Stomach (tissue), 9 donors: ENCODE results near the gene MFSD6. TPM values are rescaled to one million over a fixed set of nuclear protein-coding genes. Genes with fewer than 3 reads are reported as not detected.
"Not testable (repeated sequence)": the region's sequence is repeated elsewhere in the genome, so short reads cannot be mapped to it uniquely, and the experiment has no call there.

Source experiments
- DNase-seq, 2 donors: peaks; one replicate each; pipeline versions ENCODE4 v3.0.0 to v3.0.0-alpha.2; 2013 to 2019
- H3K27ac ChIP-seq, 5 donors: fragments of 200-600 bp in 4 of 5; sonication (generic) in 4 of 5; one replicate each; pipeline ENCODE4 v1.5.1; 2013 to 2019; ENCODE audit warnings: mild to moderate bottlenecking in 1 of 5, moderate library complexity in 1 of 5
- H3K27me3 ChIP-seq, 3 donors: fragments of 200-600 bp; sonication (generic); one replicate each; pipeline ENCODE4 v1.5.1; 2017 to 2019; ENCODE audit warnings: mixed run types in 1 of 3
- H3K36me3 ChIP-seq, 4 donors: fragments of 200-600 bp; sonication (generic); 1 replicate in 3 of 4; 2 replicates in 1 of 4; pipeline ENCODE4 v1.5.1; 2016 to 2019
- H3K4me1 ChIP-seq, 4 donors: fragments of 200-600 bp; sonication (generic); one replicate each; pipeline ENCODE4 v1.5.1; 2016 to 2019
- H3K4me3 ChIP-seq, 4 donors: fragments of 200-600 bp; sonication (generic) in 3 of 4; one replicate each; pipeline ENCODE4 v1.5.1; 2016 to 2019; ENCODE audit warnings: mild to moderate bottlenecking in 1 of 4
- H3K9me3 ChIP-seq, 4 donors: fragments of 200-600 bp; sonication (generic); one replicate each; pipeline ENCODE4 v1.5.1; 2016 to 2019
- EP300 ChIP-seq: sonication (generic); formaldehyde crosslinking; IDR thresholded peaks from one replicate; pipeline ENCODE4 v1.6.1; 2017; ENCODE audit warnings: antibody characterized with exemption
- POLR2A ChIP-seq, 4 donors: fragments of 450-650 bp; IDR thresholded peaks; one replicate each; pipeline ENCODE4 v1.6.1; 2016; ENCODE audit warnings: antibody characterized with exemption in 4 of 4, control low read depth in 2 of 4, mild to moderate bottlenecking in 1 of 4, moderate library complexity in 1 of 4
- POLR2AphosphoS5 ChIP-seq, 3 donors: sonication (generic); formaldehyde crosslinking; IDR thresholded peaks; one replicate each; pipeline ENCODE4 v1.6.1; 2016; ENCODE audit warnings: antibody characterized with exemption in 3 of 3
- WGBS, 5 donors: extraction: QIAGEN DNeasy Blood & Tissue Kit in 3 of 5; methylation state at CpG; one replicate each; pipeline versions ENCODE4 v1.1.5 to v1.1.7; 2013 to 2018; 5-methylcytosine and 5-hydroxymethylcytosine counted together
- intact Hi-C: fragments of 100-400 bp; cut with DNase I; formaldehyde crosslinking; loops from one replicate; pipeline ENCODE4 v1.15.1; 2023; ENCODE audit warnings: low total_unique reads
- polyA plus RNA-seq, 3 donors: library from polyadenylated mRNA; stranded (reverse); fragments of 200-250 nt; gene quantifications; one replicate each; pipeline ENCODE4 v1.2.3, GENCODE V29; 2013
- total RNA-seq, 5 donors: library from RNA; depleted of rRNA; stranded (reverse); fragments of >200 nt; gene quantifications; one replicate each; pipeline versions ENCODE4 v1.1.0 to v1.2.3, GENCODE V29; 2014 to 2016
- TF ChIP-seq, protein P1 (sequence below), 7 experiments: fragments of 450-650 bp in 4 of 7; fragments of 200-600 bp in 3 of 7; sonication (generic) in 3 of 7; IDR thresholded peaks; one replicate each; pipeline ENCODE4 v1.5.1; 2016 to 2019; ENCODE audit warnings: antibody characterized with exemption in 7 of 7, control low read depth in 2 of 7, mild to moderate bottlenecking in 1 of 7
- donor health status: healthy with polysubstance abuse.
- donor health status: Bipolar disorder and iron deficiency.
- donor health status: healthy.

Gene MFSD6
- total and polyA plus RNA-seq, 8 donors: 9.2 to 134 (median 37.2) TPM

- TF ChIP-seq POLR2AphosphoS5 (IDR thresholded peaks at IDR 0.05) (no peak), EP300 (no peak), POLR2A (IDR thresholded peaks at IDR 0.05) (no peak)
- TF ChIP-seq, protein P1, sequence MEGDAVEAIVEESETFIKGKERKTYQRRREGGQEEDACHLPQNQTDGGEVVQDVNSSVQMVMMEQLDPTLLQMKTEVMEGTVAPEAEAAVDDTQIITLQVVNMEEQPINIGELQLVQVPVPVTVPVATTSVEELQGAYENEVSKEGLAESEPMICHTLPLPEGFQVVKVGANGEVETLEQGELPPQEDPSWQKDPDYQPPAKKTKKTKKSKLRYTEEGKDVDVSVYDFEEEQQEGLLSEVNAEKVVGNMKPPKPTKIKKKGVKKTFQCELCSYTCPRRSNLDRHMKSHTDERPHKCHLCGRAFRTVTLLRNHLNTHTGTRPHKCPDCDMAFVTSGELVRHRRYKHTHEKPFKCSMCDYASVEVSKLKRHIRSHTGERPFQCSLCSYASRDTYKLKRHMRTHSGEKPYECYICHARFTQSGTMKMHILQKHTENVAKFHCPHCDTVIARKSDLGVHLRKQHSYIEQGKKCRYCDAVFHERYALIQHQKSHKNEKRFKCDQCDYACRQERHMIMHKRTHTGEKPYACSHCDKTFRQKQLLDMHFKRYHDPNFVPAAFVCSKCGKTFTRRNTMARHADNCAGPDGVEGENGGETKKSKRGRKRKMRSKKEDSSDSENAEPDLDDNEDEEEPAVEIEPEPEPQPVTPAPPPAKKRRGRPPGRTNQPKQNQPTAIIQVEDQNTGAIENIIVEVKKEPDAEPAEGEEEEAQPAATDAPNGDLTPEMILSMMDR (IDR thresholded peaks at IDR 0.05): no peak
- Histone ChIP-seq H3K27ac (no peak overlapping the region), H3K4me3 (no peak overlapping the region), H3K27me3 (no peaks in the 10 kb centered on the region), H3K36me3 (peaks cover 0 to 54% (median 41%) of the 10 kb centered on the region in 4 donors), H3K9me3 (no peaks in the 10 kb centered on the region), H3K4me1 (peaks cover 7 to 41% (median 25%) of the 10 kb centered on the region in 4 donors)
- intact Hi-C loops: no loop called here
- 97 to 100% (median 99%) methylated on average over 3 of the region's 3 CpGs for WGBS, 5 donors
- DNase-seq: no peak
These were observed 96.8 kb downstream of the MFSD6 start for GRCh38 chr2:190504912-190505311.

GRCh38 chr2:190505696-190506095 is 97.5 kb downstream of the MFSD6 start:
- Histone ChIP-seq H3K27me3 (no peaks in the 10 kb centered on the region), H3K9me3 (no peaks in the 10 kb centered on the region), H3K27ac (no peak overlapping the region), H3K36me3 (peaks cover 0 to 48% (median 39%) of the 10 kb centered on the region in 4 donors), H3K4me1 (peaks cover 7 to 33% (median 20%) of the 10 kb centered on the region in 4 donors), H3K4me3 (no peak overlapping the region)
- TF ChIP-seq POLR2A (IDR thresholded peaks at IDR 0.05) (no peak), POLR2AphosphoS5 (IDR thresholded peaks at IDR 0.05) (no peak), EP300 (no peak)
- TF ChIP-seq, protein P1 (IDR thresholded peaks at IDR 0.05): no peak
- WGBS, 5 donors: 52 to 89% (median 64%) methylated on average over 1 of the region's 1 CpG
- no peak for DNase-seq
- intact Hi-C loops: no loop called here

GRCh38 chr2:190506666-190507065 is 98.5 kb downstream of the MFSD6 start:
- peaks cover 0 to 43% (median 33%) of the 10 kb centered on the region in 4 donors for H3K36me3 ChIP-seq
- no peak for DNase-seq
- H3K4me3 ChIP-seq: no peak overlapping the region
- H3K27me3 ChIP-seq: no peaks in the 10 kb centered on the region
- peaks cover 1 to 23% (median 13%) of the 10 kb centered on the region in 4 donors for H3K4me1 ChIP-seq
- H3K27ac ChIP-seq: no peak overlapping the region
- TF ChIP-seq EP300: no peak
- no peak for TF ChIP-seq POLR2A (IDR thresholded peaks at IDR 0.05)
- TF ChIP-seq POLR2AphosphoS5 (IDR thresholded peaks at IDR 0.05): no peak
- TF ChIP-seq, protein P1 (IDR thresholded peaks at IDR 0.05): no peak
- WGBS, 5 donors: 20 to 57% (median 33%) methylated on average over 2 of the region's 2 CpGs
- H3K9me3 ChIP-seq: no peaks in the 10 kb centered on the region
- intact Hi-C loops: no loop called here

- intact Hi-C loops: no loop called here
- H3K27me3 ChIP-seq: no peaks in the 10 kb centered on the region
- TF ChIP-seq, protein P1 (IDR thresholded peaks at IDR 0.05): no peak
- 50 to 68% (median 53%) methylated on average over 4 of the region's 4 CpGs for WGBS, 5 donors
- DNase-seq: peak in 1 of 2 donors; percentile 28
- peaks cover 0 to 43% (median 33%) of the 10 kb centered on the region in 4 donors for H3K36me3 ChIP-seq
- H3K4me1 ChIP-seq: peaks cover 0 to 19% (median 12%) of the 10 kb centered on the region in 4 donors
- H3K4me3 ChIP-seq: no peak overlapping the region
- H3K9me3 ChIP-seq: no peaks in the 10 kb centered on the region
- H3K27ac ChIP-seq: no peak overlapping the region
These were observed 99.0 kb downstream of the MFSD6 start for GRCh38 chr2:190507135-190507534.

DNA sequence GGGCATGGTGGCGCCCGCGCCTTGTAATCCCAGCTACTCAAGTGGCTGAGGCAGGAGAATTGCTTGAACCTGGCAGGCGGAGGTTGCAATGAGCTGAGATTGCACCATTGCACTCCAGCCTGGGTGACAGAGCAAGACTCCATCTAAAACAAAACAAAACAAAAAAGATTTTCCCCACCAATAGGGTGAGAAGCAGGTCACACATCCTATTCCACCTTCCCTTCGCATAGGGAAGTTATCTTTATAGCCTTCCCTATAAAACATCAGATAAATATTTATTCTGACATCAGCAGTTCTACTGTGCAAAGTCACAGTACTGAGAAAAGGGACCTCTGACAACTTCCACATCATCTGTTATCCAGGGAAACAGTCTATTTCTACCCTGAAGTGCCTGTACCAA is 101.7 kb downstream of the MFSD6 start:
- WGBS, 5 donors: 80 to 89% (median 83%) methylated on average over 5 of the region's 5 CpGs

More for the DNA sequence above, 101.7 kb downstream of the MFSD6 start:
- Histone ChIP-seq H3K4me1 (peaks cover 0 to 19% (median 7%) of the 10 kb centered on the region in 4 donors), H3K36me3 (peaks cover 0 to 31% (median 25%) of the 10 kb centered on the region in 4 donors)
- not testable (repeated sequence) for H3K27ac ChIP-seq, DNase-seq, H3K4me3 ChIP-seq, H3K27me3 ChIP-seq, H3K9me3 ChIP-seq
- intact Hi-C loops: loop anchor here (10.0 kb wide), 1 partner anchor 105 kb away; the partner anchor contains the start of gene MFSD6
